HepG2 (cell line): ENCODE results near the gene PIK3R1. TPM values are rescaled to one million over a fixed set of nuclear protein-coding genes. Genes with fewer than 3 reads are reported as not detected.

ENCODE experiments used
- ATAC-seq: fragments of 200-7000 bp; cut with Tn5 transposase; 3 replicates; pipeline ENCODE4 v1.9.1; 2020; ENCODE audit warnings: mild to moderate bottlenecking, moderate library complexity
- BruUV-seq: library from RNA; stranded (reverse); fragments of 400-500 nt; replicated peaks from 2 replicates; lab custom pipeline; 2021; lab: Mats Ljungman, UMichigan
- CTCF ChIA-PET: fragments of 300-600 bp; formaldehyde crosslinking; extraction: SDS; loops from one replicate; lab custom pipeline; 2021; ENCODE audit warnings: low total read pairs, inconsistent platforms, low intra/inter-chr PET ratio; lab: Yijun Ruan, JAX
- POLR2A ChIA-PET: fragments of 350-600 bp; sonication (Branson Sonifier 250); formaldehyde crosslinking; loops from one replicate; lab custom pipeline; 2020; ENCODE audit warnings: antibody characterized with exemption, inconsistent platforms; lab: Yijun Ruan, JAX
- DNase-seq: peaks from one replicate; pipeline ENCODE4 v3.0.0-alpha.2; 2015; ENCODE audit warnings: low spot score
- FAIRE-seq: peaks from 3 replicates; lab custom pipeline; 2011; peaks lifted over from hg19 to GRCh38; lab: Jason Lieb, UNC
- H2AFZ ChIP-seq: one replicate; pipeline ENCODE4 v1.6.1; 2011; ENCODE audit warnings: low read length, inconsistent platforms
- H3K27ac ChIP-seq: fragments of 300-600 bp; 3 replicates; pipeline ENCODE4 v1.8.0; 2011; ENCODE audit warnings: mixed run types, mild to moderate bottlenecking, mixed read lengths, low read length, inconsistent platforms; ENCODE audit not compliant: insufficient read depth; ENCODE audit errors: extremely low read length
- H3K27me3 ChIP-seq, 2 experiments: fragments of 200-600 bp in 1 of 2; 2 replicates in 1 of 2; 3 replicates in 1 of 2; pipeline versions ENCODE4 v1.6.0 to v1.8.0; 2011; ENCODE audit warnings: low read length in 2 of 2, mild to moderate bottlenecking in 2 of 2, moderate library complexity in 2 of 2, inconsistent platforms in 1 of 2; ENCODE audit not compliant: insufficient read depth in 2 of 2, control insufficient read depth in 1 of 2
- H3K36me3 ChIP-seq, 2 experiments: fragments of 200-600 bp in 1 of 2; replicated peaks in 1 of 2; 2 replicates in 1 of 2; 3 replicates in 1 of 2; pipeline versions ENCODE4 v1.5.1 to v1.8.0; 2011; ENCODE audit warnings: low read length in 2 of 2, inconsistent platforms in 1 of 2; ENCODE audit not compliant: insufficient read depth in 2 of 2, control insufficient read depth in 1 of 2
- H3K4me1 ChIP-seq: 2 replicates; pipeline ENCODE4 v1.5.1; 2012; ENCODE audit warnings: low read length, inconsistent platforms; ENCODE audit not compliant: insufficient read depth
- H3K4me2 ChIP-seq: 2 replicates; pipeline ENCODE4 v1.6.0; 2011; ENCODE audit warnings: low read depth, low read length, inconsistent platforms
- H3K4me3 ChIP-seq, 3 experiments: fragments of 200-600 bp in 1 of 3; sonication (generic), shearing (Covaris generic) in 1 of 3; replicated peaks in 1 of 3; 2 replicates each; pipeline ENCODE4 v1.5.1; 2011 to 2016; ENCODE audit warnings: low read length in 3 of 3, inconsistent platforms in 2 of 3, low read depth in 2 of 3, mild to moderate bottlenecking in 2 of 3, control low read depth in 1 of 3, mixed read lengths in 1 of 3; ENCODE audit not compliant: insufficient read depth in 1 of 3
- H3K79me2 ChIP-seq: one replicate; pipeline ENCODE4 v1.6.1; 2011; ENCODE audit warnings: low read length, inconsistent platforms; ENCODE audit not compliant: insufficient read depth
- H3K9ac ChIP-seq: 2 replicates; pipeline ENCODE4 v1.6.0; 2011; ENCODE audit warnings: mild to moderate bottlenecking, low read depth, low read length, inconsistent platforms; ENCODE audit not compliant: insufficient read depth
- H3K9me3 ChIP-seq: 2 replicates; pipeline ENCODE4 v1.5.1; 2012; ENCODE audit warnings: mild to moderate bottlenecking, low read length
- H4K20me1 ChIP-seq: 2 replicates; pipeline ENCODE4 v1.6.0; 2011; ENCODE audit warnings: inconsistent platforms, mild to moderate bottlenecking, low read length, moderate library complexity; ENCODE audit not compliant: insufficient read depth
- MATR3 ChIP-seq: sonication (generic); formaldehyde crosslinking; IDR thresholded peaks from 2 replicates; pipeline ENCODE4 v1.4.0; 2020; ENCODE audit warnings: missing genetic modification reagents
- RCOR2 ChIP-seq: IDR thresholded peaks from 2 replicates; pipeline ENCODE4 v1.6.1; 2016; ENCODE audit warnings: missing biosample characterization, missing genetic modification reagents
- ZBTB34 ChIP-seq: sonication (generic); formaldehyde crosslinking; IDR thresholded peaks from 2 replicates; pipeline ENCODE4 v1.8.0; 2022; ENCODE audit warnings: mild to moderate bottlenecking, missing genetic modification reagents
- ZBTB40 ChIP-seq, 2 experiments: fragments of 450-650 bp in 1 of 2; sonication (generic) in 1 of 2; formaldehyde crosslinking in 1 of 2; IDR thresholded peaks; 2 replicates each; pipeline versions ENCODE4 v1.6.1 to v1.8.0; 2016 to 2022; ENCODE audit warnings: antibody characterized with exemption in 1 of 2, mild to moderate bottlenecking in 1 of 2, missing genetic modification reagents in 1 of 2
- WGBS: methylation state at CpG from one replicate; pipeline ENCODE4 v1.1.6; 2017; ENCODE audit warnings: low lambda C conversion rate; 5-methylcytosine and 5-hydroxymethylcytosine counted together
- in situ Hi-C: cut with HindIII; loops from 2 replicates; pipeline ENCODE4 v1.10.0; 2017; ENCODE audit warnings: low pct_unique_long_range_greater_than_20kb; ENCODE audit not compliant: extremely low pct_ligation_motif_present
- intact Hi-C: fragments of 100-400 bp; cut with micrococcal nuclease; formaldehyde crosslinking; loops from one replicate; pipeline ENCODE4 v1.10.0; 2022; ENCODE audit not compliant: unreplicated experiment
- polyA plus RNA-seq, 8 experiments: library from polyadenylated mRNA; depleted of rRNA in 3 of 8; stranded (reverse) in 7 of 8; unstranded in 1 of 8; fragments of >200 nt; fragmentation: Illumina TruSeq in 4 of 8; extraction: Trizol in 4 of 8; gene quantifications; 2 replicates each; pipeline versions ENCODE4 v1.2.1 to v1.2.3, GENCODE V29; 2011 to 2016; ENCODE audit warnings: low read depth in 4 of 8, missing spikeins in 1 of 8, mixed read lengths in 1 of 8; ENCODE audit not compliant: insufficient read depth in 1 of 8
- total RNA-seq, 5 experiments: library from RNA; depleted of rRNA; stranded (reverse); fragments of >200 nt; fragmentation: Illumina TruSeq; extraction: Trizol; gene quantifications; 2 replicates each; pipeline ENCODE4 v1.2.3, GENCODE V29; 2016; ENCODE audit warnings: low read depth in 1 of 5

Gene PIK3R1
- total and polyA plus RNA-seq, 2 of the 13 experiments (the other 11 are each of a cell fraction or from before 2014, with no cell fraction given) = 8.4 to 21.3 TPM

- ATAC-seq = no peak
- TF ChIP-seq RCOR2 (no peak), ZBTB34 (no peak), MATR3 (CRISPR knock-in tag) (no peak), ZBTB40 (IDR thresholded peaks at IDR 0.05) (peak; percentile 15; the same call in 1 of the 2 replicates), ZBTB40 (CRISPR knock-in tag; IDR thresholded peaks at IDR 0.05) (no peak)
Observed at GRCh38 chr5:68325065-68325580, 109.6 kb downstream of the PIK3R1 start.

More at GRCh38 chr5:68325065-68325580, 109.6 kb downstream of the PIK3R1 start:
- no peak overlapping the region for H3K27ac ChIP-seq
- no peaks in the 10 kb centered on the region for H4K20me1 ChIP-seq
- peaks cover 5% of the 10 kb centered on the region for H3K4me1 ChIP-seq
- ChIA-PET CTCF (no interaction called here), POLR2A (no interaction called here)
- WGBS = 0% methylated on average over 1 of the region's 1 CpG
- H2AFZ ChIP-seq = no peak overlapping the region
- H3K4me2 ChIP-seq = no peak overlapping the region
- no peaks in the 10 kb centered on the region for H3K36me3 ChIP-seq
- no peak overlapping the region for H3K9ac ChIP-seq
- in situ Hi-C loops = no loop called here
- intact Hi-C loops = no loop called here
- DNase-seq (no peak), FAIRE-seq (no peak)
- no peak overlapping the region for H3K4me3 ChIP-seq
- peaks cover 1 to 4% of the 10 kb centered on the region in 2 experiments; a peak in 2 of 5 replicates for H3K27me3 ChIP-seq
- BruUV-seq = no TSS peak
- H3K9me3 ChIP-seq = no peaks in the 10 kb centered on the region
- no peaks in the 10 kb centered on the region for H3K79me2 ChIP-seq
